ENCODE data around the gene OSBPL10.

DNA sequence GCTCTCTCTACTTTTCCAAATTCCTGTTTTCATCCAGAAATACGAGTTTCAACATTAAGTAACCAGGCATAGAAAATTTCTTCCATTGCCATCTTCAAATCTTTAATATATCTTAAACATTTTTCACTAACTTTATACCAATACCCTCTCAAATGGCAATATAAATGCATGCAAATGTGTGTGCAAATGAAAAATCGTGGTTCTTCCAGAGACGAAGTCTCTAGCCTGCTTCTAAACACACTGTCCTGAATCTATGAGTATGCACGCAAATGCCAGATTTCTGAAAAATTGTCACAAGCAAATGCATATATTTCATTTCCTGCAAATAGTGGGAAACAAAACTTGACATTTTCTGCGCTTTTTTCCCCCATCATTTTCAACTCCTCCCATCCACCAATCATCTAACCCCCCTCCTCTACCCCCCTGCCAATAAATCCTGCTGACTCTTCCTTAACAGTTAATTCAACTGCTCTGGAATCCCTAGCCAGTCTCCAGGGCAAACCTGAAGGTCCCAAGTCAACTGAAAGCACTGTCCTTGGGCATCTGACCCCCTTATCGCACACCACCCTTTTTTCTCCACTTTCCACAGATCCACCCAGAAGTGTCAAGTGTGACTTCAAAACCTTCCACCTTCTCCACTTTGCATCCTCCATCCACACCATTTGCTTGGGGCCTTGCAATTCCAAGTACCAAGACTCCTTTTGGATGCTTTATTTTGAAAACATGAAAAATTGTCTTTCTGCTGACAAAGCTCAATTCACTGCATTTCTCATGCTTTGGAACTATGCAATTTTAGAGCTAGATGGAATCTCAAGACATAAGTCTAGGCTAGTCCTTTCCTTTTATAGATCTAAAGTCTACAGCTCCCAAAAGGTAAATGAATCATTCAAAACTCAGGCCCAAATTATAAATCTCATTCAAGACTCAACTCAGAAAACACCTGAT, 144.7 kb downstream of the OSBPL10 start:
- TF ChIP-seq TAF1 (IDR thresholded peaks at IDR 0.05; ENCODE audit: low read depth) (no peak), EZH2 (IDR thresholded peaks at IDR 0.05; ENCODE audit: borderline replicate concordance, insufficient read depth, low read length, poor library complexity, severe bottlenecking) (no peak), RAD21 (conservative IDR thresholded peaks at IDR 0.05) (no peak), POLR2AphosphoS5 (IDR thresholded peaks at IDR 0.05) (no peak)
- TF ChIP-seq, protein P1, sequence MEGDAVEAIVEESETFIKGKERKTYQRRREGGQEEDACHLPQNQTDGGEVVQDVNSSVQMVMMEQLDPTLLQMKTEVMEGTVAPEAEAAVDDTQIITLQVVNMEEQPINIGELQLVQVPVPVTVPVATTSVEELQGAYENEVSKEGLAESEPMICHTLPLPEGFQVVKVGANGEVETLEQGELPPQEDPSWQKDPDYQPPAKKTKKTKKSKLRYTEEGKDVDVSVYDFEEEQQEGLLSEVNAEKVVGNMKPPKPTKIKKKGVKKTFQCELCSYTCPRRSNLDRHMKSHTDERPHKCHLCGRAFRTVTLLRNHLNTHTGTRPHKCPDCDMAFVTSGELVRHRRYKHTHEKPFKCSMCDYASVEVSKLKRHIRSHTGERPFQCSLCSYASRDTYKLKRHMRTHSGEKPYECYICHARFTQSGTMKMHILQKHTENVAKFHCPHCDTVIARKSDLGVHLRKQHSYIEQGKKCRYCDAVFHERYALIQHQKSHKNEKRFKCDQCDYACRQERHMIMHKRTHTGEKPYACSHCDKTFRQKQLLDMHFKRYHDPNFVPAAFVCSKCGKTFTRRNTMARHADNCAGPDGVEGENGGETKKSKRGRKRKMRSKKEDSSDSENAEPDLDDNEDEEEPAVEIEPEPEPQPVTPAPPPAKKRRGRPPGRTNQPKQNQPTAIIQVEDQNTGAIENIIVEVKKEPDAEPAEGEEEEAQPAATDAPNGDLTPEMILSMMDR (IDR thresholded peaks at IDR 0.05; ENCODE audit: poor library complexity, severe bottlenecking): no peak

Measured in neural cell (in vitro differentiated cells).